ENCODE measurements around the gene GRM5.
A peak's percentile ranks its signal among the peaks of the same experiment; 100 is the strongest.

The GRM5 gene

GRCh38 chr11:88511006-88511405 is 554.8 kb downstream of the GRM5 start:
- DNase-seq (ENCODE audit: insufficient read length), result no peak
- no peak for FAIRE-seq
- TF ChIP-seq POLR2A (IDR thresholded peaks at IDR 0.05; ENCODE audit: low read depth, low read length) (no peak), TAF1 (IDR thresholded peaks at IDR 0.05; ENCODE audit: borderline replicate concordance, low read depth, low read length) (no peak), POLR2AphosphoS5 (IDR thresholded peaks at IDR 0.05; ENCODE audit: low read depth, low read length) (no peak)

- no peak for TF ChIP-seq POLR2AphosphoS5 (IDR thresholded peaks at IDR 0.05; ENCODE audit: low read depth, low read length)
- TF ChIP-seq POLR2A (IDR thresholded peaks at IDR 0.05; ENCODE audit: low read depth, low read length), result no peak
- no peak for TF ChIP-seq TAF1 (IDR thresholded peaks at IDR 0.05; ENCODE audit: borderline replicate concordance, low read depth, low read length)
- FAIRE-seq, result no peak
These were observed 556.8 kb downstream of the GRM5 start for GRCh38 chr11:88508759-88509581.

GRCh38 chr11:88508418-88508758 is 557.4 kb downstream of the GRM5 start:
- TF ChIP-seq POLR2AphosphoS5 (IDR thresholded peaks at IDR 0.05; ENCODE audit: low read depth, low read length) (no peak), POLR2A (IDR thresholded peaks at IDR 0.05; ENCODE audit: low read depth, low read length) (no peak), TAF1 (IDR thresholded peaks at IDR 0.05; ENCODE audit: borderline replicate concordance, low read depth, low read length) (no peak)
- DNase-seq (ENCODE audit: insufficient read length), result no peak
- FAIRE-seq, result no peak

More at GRCh38 chr11:88508759-88509581, 556.8 kb downstream of the GRM5 start:
- no peak for DNase-seq (ENCODE audit: insufficient read length)

GRCh38 chr11:88507771-88508417 is 557.9 kb downstream of the GRM5 start:
- FAIRE-seq (no peak), DNase-seq (ENCODE audit: insufficient read length) (no peak)
- TF ChIP-seq POLR2AphosphoS5 (IDR thresholded peaks at IDR 0.05; ENCODE audit: low read depth, low read length) (no peak), TAF1 (IDR thresholded peaks at IDR 0.05; ENCODE audit: borderline replicate concordance, low read depth, low read length) (no peak), POLR2A (IDR thresholded peaks at IDR 0.05; ENCODE audit: low read depth, low read length) (no peak)

GRCh38 chr11:88501541-88501940 is 564.2 kb downstream of the GRM5 start:
- no peak for TF ChIP-seq POLR2AphosphoS5 (IDR thresholded peaks at IDR 0.05; ENCODE audit: low read depth, low read length)
- TF ChIP-seq POLR2A (IDR thresholded peaks at IDR 0.05; ENCODE audit: low read depth, low read length), result no peak
- no peak for TF ChIP-seq TAF1 (IDR thresholded peaks at IDR 0.05; ENCODE audit: borderline replicate concordance, low read depth, low read length)
- FAIRE-seq (no peak), DNase-seq (ENCODE audit: insufficient read length) (no peak)

- peak; percentile 24 for FAIRE-seq
- DNase-seq (ENCODE audit: insufficient read length), result no peak
- TF ChIP-seq POLR2AphosphoS5 (IDR thresholded peaks at IDR 0.05; ENCODE audit: low read depth, low read length) (no peak), POLR2A (IDR thresholded peaks at IDR 0.05; ENCODE audit: low read depth, low read length) (no peak), TAF1 (IDR thresholded peaks at IDR 0.05; ENCODE audit: borderline replicate concordance, low read depth, low read length) (no peak)
These were observed 569.9 kb downstream of the GRM5 start for GRCh38 chr11:88495836-88496235.

- FAIRE-seq (peak; percentile 24), DNase-seq (ENCODE audit: insufficient read length) (no peak)
- TF ChIP-seq POLR2A (IDR thresholded peaks at IDR 0.05; ENCODE audit: low read depth, low read length) (no peak), POLR2AphosphoS5 (IDR thresholded peaks at IDR 0.05; ENCODE audit: low read depth, low read length) (no peak), TAF1 (IDR thresholded peaks at IDR 0.05; ENCODE audit: borderline replicate concordance, low read depth, low read length) (no peak)
These were observed 570.9 kb downstream of the GRM5 start for GRCh38 chr11:88494848-88495247.

GRCh38 chr11:88491674-88492073 is 574.1 kb downstream of the GRM5 start:
- no peak for TF ChIP-seq POLR2AphosphoS5 (IDR thresholded peaks at IDR 0.05; ENCODE audit: low read depth, low read length)
- FAIRE-seq (no peak), DNase-seq (ENCODE audit: insufficient read length) (no peak)

- FAIRE-seq (peak; percentile 46), DNase-seq (ENCODE audit: insufficient read length) (no peak)
- TF ChIP-seq POLR2A (IDR thresholded peaks at IDR 0.05; ENCODE audit: low read depth, low read length), result no peak
- no peak for TF ChIP-seq POLR2AphosphoS5 (IDR thresholded peaks at IDR 0.05; ENCODE audit: low read depth, low read length)
- no peak for TF ChIP-seq TAF1 (IDR thresholded peaks at IDR 0.05; ENCODE audit: borderline replicate concordance, low read depth, low read length)
These were observed 576.8 kb downstream of the GRM5 start for GRCh38 chr11:88489030-88489429.

- no peak for TF ChIP-seq TAF1 (IDR thresholded peaks at IDR 0.05; ENCODE audit: borderline replicate concordance, low read depth, low read length)
- TF ChIP-seq POLR2AphosphoS5 (IDR thresholded peaks at IDR 0.05; ENCODE audit: low read depth, low read length), result no peak
- TF ChIP-seq POLR2A (IDR thresholded peaks at IDR 0.05; ENCODE audit: low read depth, low read length), result no peak
- FAIRE-seq (no peak), DNase-seq (ENCODE audit: insufficient read length) (no peak)
These were observed 578.1 kb downstream of the GRM5 start for GRCh38 chr11:88487646-88488045.

- TF ChIP-seq TAF1 (IDR thresholded peaks at IDR 0.05; ENCODE audit: borderline replicate concordance, low read depth, low read length) (no peak), POLR2AphosphoS5 (IDR thresholded peaks at IDR 0.05; ENCODE audit: low read depth, low read length) (no peak), POLR2A (IDR thresholded peaks at IDR 0.05; ENCODE audit: low read depth, low read length) (no peak)
- DNase-seq (ENCODE audit: insufficient read length) (peak; percentile 10), FAIRE-seq (peak; percentile 95)
These were observed 580.7 kb downstream of the GRM5 start for GRCh38 chr11:88484873-88485621.
